Mucosa of rectum (tissue), 2 donors: Measurements from ENCODE around the gene UNC45A.
"Not testable (repeated sequence)": the region's sequence is repeated elsewhere in the genome, so short reads cannot be mapped to it uniquely, and the experiment has no call there.

Experiments
- H3K27ac ChIP-seq, 2 donors: one replicate each; pipeline ENCODE4 v1.7.0; 2013; ENCODE audit warnings: inconsistent platforms in 2 of 2, low read depth in 2 of 2, low read length in 2 of 2
- H3K27me3 ChIP-seq, 2 donors: one replicate each; pipeline ENCODE4 v1.7.0; 2013; ENCODE audit warnings: low read length in 2 of 2; ENCODE audit not compliant: control insufficient read depth in 2 of 2, insufficient read depth in 2 of 2
- H3K36me3 ChIP-seq, 2 donors: one replicate each; pipeline ENCODE4 v1.7.0; 2013; ENCODE audit warnings: low read length in 2 of 2; ENCODE audit not compliant: control insufficient read depth in 2 of 2, insufficient read depth in 2 of 2
- H3K4me1 ChIP-seq, 2 donors: one replicate each; pipeline ENCODE4 v1.7.0; 2013; ENCODE audit warnings: low read length in 2 of 2, mild to moderate bottlenecking in 1 of 2; ENCODE audit not compliant: control insufficient read depth in 2 of 2, insufficient read depth in 2 of 2
- H3K4me3 ChIP-seq, 2 donors: one replicate each; pipeline ENCODE4 v1.7.0; 2013; ENCODE audit warnings: low read length in 2 of 2
- H3K9ac ChIP-seq, 2 donors: one replicate each; pipeline ENCODE4 v1.7.0; 2013; ENCODE audit warnings: low read length in 2 of 2, low read depth in 1 of 2, mild to moderate bottlenecking in 1 of 2
- H3K9me3 ChIP-seq, 2 donors: one replicate each; pipeline ENCODE4 v1.7.0; 2013; ENCODE audit warnings: low read length in 2 of 2; ENCODE audit not compliant: control insufficient read depth in 2 of 2
- donor health status: healthy.
- donor health status: Normal muscosa, but diverticular disease.

The UNC45A gene

GRCh38 chr15:90917569-90917968 lies 17.5 kb upstream of the UNC45A start:
- Histone ChIP-seq H3K36me3 (peaks cover 79 to 80% of the 10 kb centered on the region in 2 donors), H3K4me3 (no peak overlapping the region), H3K27ac (no peak overlapping the region), H3K27me3 (no peaks in the 10 kb centered on the region), H3K9me3 (no peaks in the 10 kb centered on the region), H3K9ac (no peak overlapping the region), H3K4me1 (no peaks in the 10 kb centered on the region)

GRCh38 chr15:90918034-90918788 lies 16.9 kb upstream of the UNC45A start:
- Histone ChIP-seq H3K27ac (no peak overlapping the region), H3K36me3 (peaks cover 73 to 74% of the 10 kb centered on the region in 2 donors), H3K4me1 (no peaks in the 10 kb centered on the region), H3K9me3 (no peaks in the 10 kb centered on the region), H3K4me3 (no peak overlapping the region), H3K27me3 (no peaks in the 10 kb centered on the region), H3K9ac (no peak overlapping the region)

DNA sequence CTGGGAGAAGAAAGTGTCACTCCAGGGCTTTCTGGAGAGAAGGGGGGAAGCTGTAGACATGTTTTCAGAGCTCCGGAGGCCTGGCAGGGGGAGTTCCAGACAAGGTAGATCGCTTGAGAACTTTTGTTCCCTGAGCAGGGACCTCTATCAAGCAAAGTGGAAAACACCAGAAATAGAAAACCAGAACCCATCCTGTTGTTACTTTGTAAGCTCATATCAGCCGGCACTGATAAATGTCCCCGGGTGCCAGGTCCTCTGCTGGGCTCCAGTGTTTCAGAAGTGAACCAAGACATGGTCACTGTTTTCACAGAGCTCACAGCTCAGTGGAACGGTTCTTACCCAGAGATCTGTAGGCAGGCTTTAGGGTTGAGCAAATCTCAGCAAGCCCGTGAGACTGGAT lies 16.2 kb upstream of the UNC45A start:
- no peak overlapping the region for H3K9ac ChIP-seq
- no peak overlapping the region for H3K27ac ChIP-seq
- no peaks in the 10 kb centered on the region for H3K4me1 ChIP-seq
- H3K27me3 ChIP-seq: no peaks in the 10 kb centered on the region
- no peak overlapping the region for H3K4me3 ChIP-seq
- H3K36me3 ChIP-seq: peaks cover 67% of the 10 kb centered on the region in 2 donors
- no peaks in the 10 kb centered on the region for H3K9me3 ChIP-seq

DNA sequence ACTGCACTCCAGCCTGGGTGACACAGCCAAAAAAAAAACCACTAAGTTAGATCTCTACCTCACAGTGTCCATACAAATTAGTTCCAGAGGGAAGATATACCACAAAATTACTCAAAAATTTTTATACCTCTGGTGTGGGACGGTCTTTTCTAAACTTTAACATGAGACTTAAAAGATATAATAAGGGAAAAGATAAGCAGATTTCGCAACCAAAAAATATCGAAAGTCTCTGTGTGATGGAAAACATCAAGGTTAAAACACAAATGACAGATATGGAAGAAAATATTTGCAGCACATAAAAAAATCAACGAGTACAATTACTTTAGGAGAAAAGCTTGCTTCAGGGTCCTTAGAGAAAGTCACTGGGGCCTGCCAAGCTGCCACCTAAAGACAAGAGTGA lies 13.2 kb upstream of the UNC45A start:
- Histone ChIP-seq H3K27ac (no peak overlapping the region), H3K9ac (no peak overlapping the region), H3K36me3 (peaks cover 42 to 43% of the 10 kb centered on the region in 2 donors), H3K9me3 (no peaks in the 10 kb centered on the region), H3K4me1 (no peaks in the 10 kb centered on the region), H3K4me3 (no peak overlapping the region), H3K27me3 (no peaks in the 10 kb centered on the region)

GRCh38 chr15:90922712-90923322 lies 12.3 kb upstream of the UNC45A start:
- not testable (repeated sequence) for H3K27ac ChIP-seq, H3K9me3 ChIP-seq, H3K4me3 ChIP-seq

GRCh38 chr15:90924375-90924774 lies 10.7 kb upstream of the UNC45A start:
- no peak overlapping the region for H3K9ac ChIP-seq
- no peaks in the 10 kb centered on the region for H3K27me3 ChIP-seq
- no peak overlapping the region for H3K4me3 ChIP-seq
- H3K9me3 ChIP-seq: no peaks in the 10 kb centered on the region
- H3K27ac ChIP-seq: no peak overlapping the region
- H3K4me1 ChIP-seq: peaks cover 0 to 3% of the 10 kb centered on the region in 2 donors
- H3K36me3 ChIP-seq: peaks cover 19 to 20% of the 10 kb centered on the region in 2 donors

More at GRCh38 chr15:90922712-90923322, 12.3 kb upstream of the UNC45A start:
- not testable (repeated sequence) for H3K9ac ChIP-seq, H3K4me1 ChIP-seq, H3K27me3 ChIP-seq
- H3K36me3 ChIP-seq: peaks cover 32 to 34% of the 10 kb centered on the region in 2 donors

GRCh38 chr15:90926766-90927165 lies 8.3 kb upstream of the UNC45A start:
- not testable (repeated sequence) for H3K9ac ChIP-seq, H3K9me3 ChIP-seq, H3K27ac ChIP-seq, H3K27me3 ChIP-seq, H3K36me3 ChIP-seq, H3K4me3 ChIP-seq
- peaks cover 13 to 17% of the 10 kb centered on the region in 2 donors for H3K4me1 ChIP-seq

DNA sequence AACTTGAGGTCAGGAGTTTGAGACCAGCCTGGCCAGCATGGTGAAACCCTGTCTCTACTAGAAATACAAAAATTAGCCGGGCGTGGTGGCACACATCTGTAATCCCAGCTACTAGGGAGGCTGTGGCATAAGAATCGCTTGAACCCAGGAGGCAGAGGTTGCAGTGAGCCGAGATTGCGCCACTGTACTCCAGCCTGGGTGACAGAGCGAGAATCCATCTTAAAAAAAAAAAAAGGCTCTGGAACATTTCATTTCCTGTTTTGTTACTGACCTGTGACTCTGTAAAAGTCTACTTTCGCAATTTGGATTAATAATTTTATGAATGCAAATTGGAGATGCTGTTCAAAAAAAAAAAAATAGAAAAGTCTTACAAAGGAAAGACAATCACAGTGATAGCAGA lies 7.0 kb upstream of the UNC45A start:
- H3K27ac ChIP-seq: not testable (repeated sequence)
- H3K4me1 ChIP-seq: peaks cover 19 to 21% of the 10 kb centered on the region in 2 donors

DNA sequence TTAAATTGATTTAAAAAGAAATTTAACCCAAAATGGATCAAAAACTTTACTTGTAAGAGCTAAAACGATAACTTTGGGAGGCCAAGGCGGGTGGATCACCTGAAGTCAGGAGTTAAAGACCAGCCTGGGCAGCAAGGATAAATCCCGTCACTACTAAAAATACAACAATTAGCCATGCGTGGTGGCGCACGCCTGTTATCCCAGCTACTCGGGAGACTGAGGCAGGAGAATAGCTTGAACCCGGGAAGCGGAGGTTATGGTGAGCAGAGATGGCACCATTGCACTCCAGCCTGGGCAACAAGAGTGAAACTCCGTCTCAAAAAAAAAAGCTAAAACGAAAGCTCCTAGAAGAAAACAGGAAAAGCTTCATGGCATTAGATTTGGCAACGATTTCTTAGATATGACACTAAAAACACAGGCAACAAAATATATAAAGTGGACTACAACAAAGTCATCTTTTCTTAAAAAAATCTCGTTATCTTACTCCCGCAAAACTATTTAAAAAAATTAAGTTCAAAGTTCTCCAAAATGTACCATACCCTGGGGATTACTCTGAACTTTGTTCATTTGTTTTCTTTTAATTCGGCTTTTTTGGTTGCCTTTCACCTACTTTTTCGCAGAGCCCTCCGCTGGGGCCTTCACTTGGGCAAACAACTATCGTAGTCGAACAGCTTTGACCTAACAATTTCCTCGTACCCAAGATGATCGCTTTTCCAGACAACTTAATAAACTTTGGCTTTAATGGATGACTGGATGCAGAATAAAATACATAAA lies 5.7 kb upstream of the UNC45A start:
- Histone ChIP-seq H3K4me1 (peaks cover 26 to 28% of the 10 kb centered on the region in 2 donors), H3K27me3 (no peaks in the 10 kb centered on the region), H3K36me3 (no peaks in the 10 kb centered on the region), H3K27ac (peak overlapping the region; percentile 95 to 98), H3K9me3 (no peaks in the 10 kb centered on the region), H3K9ac (peak overlapping the region; percentile 89 to 93), H3K4me3 (peak overlapping the region; percentile 68 to 94)

More for the DNA sequence above, 7.0 kb upstream of the UNC45A start:
- H3K27me3 ChIP-seq, H3K36me3 ChIP-seq, H3K4me3 ChIP-seq, H3K9ac ChIP-seq, H3K9me3 ChIP-seq: not testable (repeated sequence)
